H9 (cell line): ENCODE results near the gene RIOK3. TPM values are rescaled to one million over a fixed set of nuclear protein-coding genes. Genes with fewer than 3 reads are reported as not detected.

Experiments
- DNase-seq: peaks from one replicate; pipeline ENCODE4 v3.0.0-alpha.2; 2017
- H2AFZ ChIP-seq: one replicate; pipeline ENCODE4 v1.6.1; 2013; ENCODE audit warnings: mild to moderate bottlenecking, low read length, control low read depth, moderate library complexity
- H2AK5ac ChIP-seq: 2 replicates; pipeline ENCODE4 v1.6.1; 2013; ENCODE audit warnings: low read length, control low read depth, mixed read lengths; ENCODE audit not compliant: insufficient read length
- H2BK120ac ChIP-seq: one replicate; pipeline ENCODE4 v1.6.1; 2013; ENCODE audit warnings: low read depth, mild to moderate bottlenecking, low read length, control low read depth, inconsistent platforms; ENCODE audit not compliant: poor library complexity, severe bottlenecking
- H2BK12ac ChIP-seq: 2 replicates; pipeline ENCODE4 v1.6.1; 2013; ENCODE audit warnings: low read length, control low read depth, mixed read lengths, low read depth; ENCODE audit not compliant: insufficient read length
- H2BK15ac ChIP-seq: 2 replicates; pipeline ENCODE4 v1.6.1; 2013; ENCODE audit warnings: low read depth, low read length, control low read depth
- H2BK20ac ChIP-seq: one replicate; pipeline ENCODE4 v1.6.1; 2013; ENCODE audit warnings: low read depth, mild to moderate bottlenecking, low read length, control low read depth, inconsistent platforms; ENCODE audit not compliant: poor library complexity, severe bottlenecking
- H2BK5ac ChIP-seq: 2 replicates; pipeline ENCODE4 v1.6.1; 2013; ENCODE audit warnings: low read length, control low read depth, mixed read lengths; ENCODE audit not compliant: insufficient read length
- H3K14ac ChIP-seq: 2 replicates; pipeline ENCODE4 v1.6.1; 2013; ENCODE audit warnings: low read length, control low read depth; ENCODE audit not compliant: insufficient read depth
- H3K18ac ChIP-seq: 2 replicates; pipeline ENCODE4 v1.6.1; 2013; ENCODE audit warnings: low read depth, mild to moderate bottlenecking, mixed read lengths, low read length, control low read depth; ENCODE audit not compliant: insufficient read length
- H3K23ac ChIP-seq: 2 replicates; pipeline ENCODE4 v1.6.1; 2013; ENCODE audit warnings: low read length, control low read depth, mixed read lengths, low read depth; ENCODE audit not compliant: insufficient read length
- H3K23me2 ChIP-seq: 2 replicates; pipeline ENCODE4 v1.6.1; 2013; ENCODE audit warnings: low read depth, mild to moderate bottlenecking, mixed read lengths, low read length, control low read depth; ENCODE audit not compliant: insufficient read length, poor library complexity, severe bottlenecking
- H3K27ac ChIP-seq: 2 replicates; pipeline ENCODE4 v1.5.1; 2013; ENCODE audit warnings: low read length, control low read depth, mixed read lengths, low read depth; ENCODE audit not compliant: insufficient read length
- H3K27me3 ChIP-seq: 2 replicates; pipeline ENCODE4 v1.6.1; 2013; ENCODE audit warnings: low read length, control low read depth, inconsistent platforms; ENCODE audit not compliant: insufficient read depth
- H3K4ac ChIP-seq: 2 replicates; pipeline ENCODE4 v1.6.1; 2013; ENCODE audit warnings: low read depth, mild to moderate bottlenecking, control low read depth, inconsistent platforms, low read length, moderate library complexity
- H3K4me1 ChIP-seq: 2 replicates; pipeline ENCODE4 v1.6.1; 2013; ENCODE audit warnings: low read length, control low read depth, inconsistent platforms; ENCODE audit not compliant: insufficient read depth
- H3K4me2 ChIP-seq: 2 replicates; pipeline ENCODE4 v1.6.1; 2013; ENCODE audit warnings: low read length, control low read depth, mixed read lengths; ENCODE audit not compliant: insufficient read length, insufficient read depth
- H3K56ac ChIP-seq: 2 replicates; pipeline ENCODE4 v1.6.1; 2013; ENCODE audit warnings: low read depth, mild to moderate bottlenecking, mixed read lengths, low read length, control low read depth; ENCODE audit not compliant: insufficient read length
- H3K79me1 ChIP-seq: 2 replicates; pipeline ENCODE4 v1.6.1; 2013; ENCODE audit warnings: low read depth, mild to moderate bottlenecking, moderate library complexity, low read length, control low read depth, inconsistent platforms; ENCODE audit not compliant: insufficient read depth, poor library complexity, severe bottlenecking
- H3K79me2 ChIP-seq: 2 replicates; pipeline ENCODE4 v1.6.1; 2013; ENCODE audit warnings: low read length, control low read depth, inconsistent platforms; ENCODE audit not compliant: insufficient read depth
- H3K9ac ChIP-seq: 2 replicates; pipeline ENCODE4 v1.6.1; 2013; ENCODE audit warnings: low read length, control low read depth, mixed read lengths; ENCODE audit not compliant: insufficient read length; ENCODE audit errors: extremely low read depth
- H3K9me3 ChIP-seq: one replicate; pipeline ENCODE4 v1.6.1; 2013; ENCODE audit warnings: low read depth, low read length, inconsistent platforms; ENCODE audit not compliant: control insufficient read depth
- H3T11ph ChIP-seq: one replicate; pipeline ENCODE4 v1.6.1; 2013; ENCODE audit warnings: mild to moderate bottlenecking, low read length, control low read depth, inconsistent platforms
- H4K20me1 ChIP-seq: one replicate; pipeline ENCODE4 v1.6.1; 2013; ENCODE audit not compliant: control insufficient read depth, insufficient read length, insufficient read depth
- H4K5ac ChIP-seq: 2 replicates; pipeline ENCODE4 v1.6.1; 2013; ENCODE audit warnings: low read depth, mild to moderate bottlenecking, mixed read lengths, low read length, control low read depth; ENCODE audit not compliant: insufficient read length
- H4K8ac ChIP-seq: replicated peaks from 2 replicates; pipeline ENCODE4 v1.6.1; 2013; ENCODE audit warnings: low read length, control low read depth, mixed read lengths, low read depth; ENCODE audit not compliant: insufficient read length
- H4K91ac ChIP-seq: 2 replicates; pipeline ENCODE4 v1.6.1; 2013; ENCODE audit warnings: low read depth, mild to moderate bottlenecking, moderate library complexity, mixed read lengths, low read length, control low read depth; ENCODE audit not compliant: insufficient read length
- H3K27ac Mint-ChIP-seq, 3 experiments: 2 replicates in 2 of 3; 3 replicates in 1 of 3; pipeline ENCODE4 v1.8.0; 2020 to 2021; ENCODE audit warnings: mixed read lengths in 3 of 3, mild to moderate bottlenecking in 1 of 3, moderate library complexity in 1 of 3
- H3K27me3 Mint-ChIP-seq: 2 replicates; pipeline ENCODE4 v1.8.0; 2021; ENCODE audit warnings: low read depth, mild to moderate bottlenecking, moderate library complexity, mixed read lengths
- H3K36me3 Mint-ChIP-seq, 3 experiments: 2 replicates in 2 of 3; 3 replicates in 1 of 3; pipeline ENCODE4 v1.8.0; 2020 to 2021; ENCODE audit warnings: low read depth in 3 of 3, mixed read lengths in 3 of 3; ENCODE audit not compliant: insufficient read depth in 1 of 3
- H3K4me1 Mint-ChIP-seq, 2 experiments: 2 replicates each; pipeline ENCODE4 v1.8.0; 2020; ENCODE audit warnings: mixed read lengths in 2 of 2
- H3K4me3 Mint-ChIP-seq, 2 experiments: 2 replicates in 1 of 2; 3 replicates in 1 of 2; pipeline ENCODE4 v1.8.0; 2020 to 2021; ENCODE audit warnings: mild to moderate bottlenecking in 2 of 2, mixed read lengths in 2 of 2, moderate library complexity in 1 of 2
- H3K9me3 Mint-ChIP-seq, 2 experiments: 2 replicates in 1 of 2; 3 replicates in 1 of 2; pipeline ENCODE4 v1.8.0; 2020; ENCODE audit warnings: mild to moderate bottlenecking in 2 of 2, mixed read lengths in 2 of 2, moderate library complexity in 1 of 2
- CTCF ChIP-seq: fragments of 200-600 bp; sonication (generic); conservative IDR thresholded peaks from 3 replicates; pipeline ENCODE4 v1.8.0; 2021; ENCODE audit warnings: antibody characterized with exemption, mild to moderate bottlenecking
- WGBS: extraction: QIAGEN DNeasy Blood & Tissue Kit; methylation state at CpG from one replicate; pipeline ENCODE4 v1.1.7; 2013; ENCODE audit warnings: missing lambda C conversion rate, low lambda C conversion rate, mixed read lengths; ENCODE audit not compliant: insufficient read length; ENCODE audit errors: extremely low coverage; 5-methylcytosine and 5-hydroxymethylcytosine counted together
- total RNA-seq: library from RNA; stranded (reverse); gene quantifications from 2 replicates; pipeline ENCODE4 v1.2.1, GENCODE V29; 2021

The RIOK3 gene
- total RNA-seq, 1 experiment from 2014 or later = 34.6 TPM

GRCh38 chr18:23416298-23416697 lies 36.8 kb upstream of the RIOK3 start:
- Mint-ChIP-seq H3K36me3 (no peaks in the 10 kb centered on the region; a peak in 1 of 7 replicates), H3K27me3 (no peaks in the 10 kb centered on the region), H3K9me3 (no peaks in the 10 kb centered on the region; a peak in 1 of 5 replicates), H3K4me3 (no peak overlapping the region), H3K27ac (no peak overlapping the region), H3K4me1 (0 out of 4 replicates have a peak, but pooled peaks cover 0 to 3% of the 10 kb centered on the region in 2 experiments)
- no peak overlapping the region for H3T11ph ChIP-seq
- H3K27me3 ChIP-seq = no peaks in the 10 kb centered on the region
- no peaks in the 10 kb centered on the region for H3K9me3 ChIP-seq
- no peak for TF ChIP-seq CTCF
- H4K20me1 ChIP-seq = no peaks in the 10 kb centered on the region
- H4K8ac ChIP-seq = no peak overlapping the region
- no peak overlapping the region for H3K23ac ChIP-seq
- H4K91ac ChIP-seq = no peak overlapping the region
- H3K79me2 ChIP-seq = no peaks in the 10 kb centered on the region
- no peak overlapping the region for H2BK15ac ChIP-seq
- H3K79me1 ChIP-seq = no peaks in the 10 kb centered on the region
- no peak overlapping the region for H3K18ac ChIP-seq
- H3K4ac ChIP-seq = no peak overlapping the region
- no peak overlapping the region for H3K27ac ChIP-seq
- DNase-seq = no peak
- no peak overlapping the region for H3K9ac ChIP-seq
- no peak overlapping the region for H3K4me2 ChIP-seq
- H3K14ac ChIP-seq = no peak overlapping the region
- no peak overlapping the region for H2BK120ac ChIP-seq
- no peak overlapping the region for H2AFZ ChIP-seq
- H2BK5ac ChIP-seq = no peak overlapping the region
- H2BK20ac ChIP-seq = no peak overlapping the region
- no peaks in the 10 kb centered on the region for H3K4me1 ChIP-seq
- no peak overlapping the region for H2AK5ac ChIP-seq
- no peak overlapping the region for H2BK12ac ChIP-seq
- no peak overlapping the region for H4K5ac ChIP-seq
- no peak overlapping the region for H3K56ac ChIP-seq
- WGBS = no CpG with 5 or more reads among the region's 3 CpGs
- no peaks in the 10 kb centered on the region for H3K23me2 ChIP-seq
